OCI-LY3 (cell line): ENCODE measurements around the gene NAT10.

Experiments
- CTCF ChIP-seq: fragments of 200-600, 300-600 bp; sonication (generic); IDR thresholded peaks from 2 replicates; pipeline ENCODE4 v1.5.1; 2014; ENCODE audit warnings: antibody characterized with exemption, low read length, low read depth
- EZH2phosphoT487 ChIP-seq: fragments of 200-600 bp; shearing (Covaris generic); IDR thresholded peaks from 2 replicates; pipeline ENCODE4 v1.6.1; 2018; ENCODE audit warnings: antibody characterized with exemption, mixed run types, low read depth

- no peak for TF ChIP-seq CTCF
- no peak for TF ChIP-seq EZH2phosphoT487
Observed at GRCh38 chr11:34063061-34063795, 42.2 kb upstream of the NAT10 start.
